HG03354 (cell line): Measurements from ENCODE around the gene PDCD6IP.
A peak's percentile ranks its signal among the peaks of the same experiment; 100 is the strongest.

ENCODE experiments used
- ATAC-seq: cut with Tn5 transposase; IDR thresholded peaks from one replicate; pipeline ENCODE4 v1.9.1; 2021; ENCODE audit warnings: mild to moderate bottlenecking; ENCODE audit not compliant: unreplicated experiment, poor library complexity, severe bottlenecking

The PDCD6IP gene

DNA sequence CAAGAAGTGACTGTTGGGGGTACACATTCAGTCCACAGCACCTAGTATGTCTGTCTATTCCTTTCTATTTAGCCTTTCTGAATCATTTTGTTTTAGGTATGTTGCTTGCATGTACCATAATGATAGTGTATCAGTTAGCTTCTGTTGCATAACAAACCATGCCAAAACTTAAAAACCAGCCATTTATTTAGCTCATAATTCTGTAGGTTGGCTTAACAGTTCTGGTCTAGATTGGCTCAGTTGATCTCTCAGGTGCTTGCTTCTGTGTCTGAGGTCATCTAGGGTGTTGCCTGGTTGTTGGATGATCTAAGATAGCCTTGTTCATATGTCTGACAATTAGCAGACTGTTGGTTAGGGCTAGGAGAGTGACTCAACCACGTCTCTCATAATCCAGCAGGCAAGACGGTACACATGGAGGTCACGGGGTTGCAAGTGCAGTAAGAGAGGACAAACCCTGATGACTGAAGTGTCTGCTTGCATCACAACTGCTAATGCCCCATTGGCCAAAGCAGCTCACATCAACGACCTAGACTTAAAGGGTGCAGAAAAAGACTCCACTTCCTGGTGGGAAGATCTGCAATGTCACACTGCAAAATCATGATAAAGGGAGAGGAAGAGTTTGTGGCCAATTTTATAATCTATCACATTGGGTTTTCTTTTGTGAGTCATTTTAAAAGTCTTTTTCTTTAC lies 6.8 kb upstream of the PDCD6IP start:
- peak; percentile 40 for ATAC-seq

DNA sequence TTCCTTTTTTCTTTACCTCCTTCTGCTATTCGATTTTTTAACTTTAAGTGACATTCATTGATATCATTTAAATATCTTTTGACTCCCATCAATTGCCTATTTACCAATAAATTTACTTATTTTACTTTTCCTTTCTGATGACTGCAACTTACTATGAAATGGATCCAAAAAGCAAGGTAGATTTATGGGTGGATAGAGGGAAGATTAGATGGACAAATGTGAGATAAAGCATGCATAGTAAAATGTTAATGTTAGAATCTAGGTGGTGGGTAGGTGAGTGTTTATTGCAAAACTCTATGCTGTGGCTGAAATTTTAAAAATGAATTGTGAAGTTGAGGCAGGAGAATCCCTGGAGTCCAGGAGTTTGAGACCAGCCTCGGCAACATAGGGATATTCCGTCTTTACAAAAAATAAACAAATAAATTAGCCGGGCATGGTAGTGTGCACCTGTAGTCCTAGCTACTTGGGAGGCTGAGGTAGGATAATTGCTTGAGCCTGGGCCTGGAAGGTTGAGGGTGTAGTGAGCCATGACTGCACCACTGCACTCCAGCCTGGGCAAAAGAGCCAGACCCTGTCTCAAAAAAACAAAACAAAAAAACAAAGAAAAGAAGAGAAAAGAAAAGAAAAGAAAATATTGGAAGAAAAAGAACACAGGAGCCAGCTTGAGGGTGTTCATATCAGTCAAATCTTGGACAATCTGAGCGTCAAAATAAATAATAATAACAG lies 6.1 kb upstream of the PDCD6IP start:
- no peak for ATAC-seq

- no peak for ATAC-seq
Observed at GRCh38 chr3:33795131-33795530, 3.3 kb upstream of the PDCD6IP start.

GRCh38 chr3:33795856-33796536 lies 2.4 kb upstream of the PDCD6IP start:
- no peak for ATAC-seq

GRCh38 chr3:33798113-33798417 lies 365 bp upstream of the PDCD6IP start:
- peak; percentile 56 for ATAC-seq

DNA sequence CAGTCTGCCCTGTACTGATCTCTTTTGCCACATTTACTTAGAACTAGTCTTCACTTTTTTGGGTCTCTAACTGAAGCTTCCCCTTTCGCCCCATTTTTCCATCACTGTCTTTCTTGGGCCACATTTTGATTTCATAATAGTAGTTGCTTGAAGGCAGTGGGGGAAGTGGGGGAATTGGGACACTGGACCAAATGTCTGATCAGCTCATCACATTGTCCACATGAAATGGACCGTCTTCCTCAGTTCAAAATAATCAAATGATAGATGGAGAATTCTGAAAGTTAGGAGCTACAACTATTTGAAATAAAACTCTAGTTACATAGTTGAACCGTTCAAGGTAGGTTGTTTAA lies 747 bp downstream of the PDCD6IP start:
- no peak for ATAC-seq

- ATAC-seq = no peak
Observed at GRCh38 chr3:33803252-33803651, 4.8 kb downstream of the PDCD6IP start.

GRCh38 chr3:33803894-33804526 lies 5.6 kb downstream of the PDCD6IP start:
- no peak for ATAC-seq

GRCh38 chr3:33807191-33807590 lies 8.8 kb downstream of the PDCD6IP start:
- ATAC-seq = no peak

DNA sequence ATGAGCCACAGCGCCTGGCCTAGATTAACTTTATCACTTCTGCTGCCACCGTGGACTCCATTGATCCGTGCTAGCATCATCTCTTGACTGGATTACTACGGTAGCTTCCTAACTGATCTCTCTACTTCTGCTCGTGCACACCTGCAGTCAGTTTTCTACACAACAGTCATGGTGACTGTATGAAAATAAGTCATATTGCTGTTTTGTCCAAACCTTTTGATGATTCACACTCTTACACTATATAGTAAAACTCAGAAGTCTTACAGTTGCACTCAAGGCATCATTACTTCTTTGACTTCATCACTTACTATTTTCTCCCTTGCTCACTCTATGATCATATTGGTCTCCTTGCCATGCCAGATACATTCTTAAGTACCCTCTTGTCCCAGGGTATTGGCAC lies 10.1 kb downstream of the PDCD6IP start:
- ATAC-seq = no peak

DNA sequence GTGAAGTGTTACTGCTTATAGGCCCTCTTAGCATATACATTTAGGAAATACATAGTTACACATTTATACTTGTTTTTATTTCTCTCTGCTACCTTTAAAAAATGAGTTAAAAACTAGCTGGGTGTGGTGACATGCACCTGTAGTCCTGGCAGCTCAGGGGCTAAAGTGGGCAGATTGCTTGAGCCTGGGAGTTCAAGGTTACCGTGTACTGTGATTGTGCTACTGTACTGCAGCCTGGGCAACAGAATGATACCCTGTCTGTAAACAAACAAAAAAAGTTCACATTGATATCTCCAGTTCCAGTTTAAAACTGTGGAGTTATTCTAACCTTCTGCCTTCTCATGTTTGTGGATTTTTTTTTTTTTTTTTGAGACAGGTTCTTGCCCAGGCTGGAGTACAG lies 12.1 kb downstream of the PDCD6IP start:
- no peak for ATAC-seq

DNA sequence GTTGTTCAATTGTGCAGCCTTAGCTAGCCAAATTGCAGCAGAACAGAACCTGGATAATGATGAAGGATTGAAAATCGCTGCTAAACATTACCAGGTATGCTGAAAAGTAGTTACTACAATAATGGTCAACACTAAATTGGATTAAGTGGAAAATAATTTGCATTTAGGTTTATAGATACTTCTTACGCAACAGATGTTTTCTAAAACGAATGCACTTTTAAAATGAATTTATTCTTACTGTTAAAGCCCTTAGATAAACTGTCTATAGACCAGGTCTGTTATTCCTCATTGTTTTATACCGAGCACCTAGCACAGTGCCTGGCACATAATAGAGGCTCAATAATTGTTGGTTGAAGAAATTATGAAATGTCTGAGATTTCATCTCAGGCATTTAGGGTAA lies 23.6 kb downstream of the PDCD6IP start:
- ATAC-seq = no peak

DNA sequence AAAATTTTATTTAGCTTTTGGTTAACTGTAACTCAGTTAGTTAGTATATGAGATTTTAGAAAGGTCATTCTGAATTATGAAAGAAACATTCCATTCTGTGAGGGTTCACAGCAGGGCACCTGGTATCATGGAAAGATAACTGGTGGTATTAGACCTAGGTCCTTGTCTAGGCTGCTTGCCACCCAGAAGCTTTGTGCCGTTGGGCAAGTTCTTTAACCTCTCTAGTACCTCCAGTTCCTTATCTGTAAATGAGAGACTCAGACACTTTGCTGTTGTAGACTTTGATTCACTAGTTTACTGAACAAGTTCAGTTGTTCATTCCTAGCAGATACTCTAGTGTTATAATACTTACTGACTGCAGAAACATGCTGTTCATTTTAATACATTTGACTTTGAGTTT lies 25.4 kb downstream of the PDCD6IP start:
- no peak for ATAC-seq

- ATAC-seq = no peak
Observed at GRCh38 chr3:33825111-33825510, 26.7 kb downstream of the PDCD6IP start.

- no peak for ATAC-seq
Observed at GRCh38 chr3:33826206-33826605, 27.8 kb downstream of the PDCD6IP start.

DNA sequence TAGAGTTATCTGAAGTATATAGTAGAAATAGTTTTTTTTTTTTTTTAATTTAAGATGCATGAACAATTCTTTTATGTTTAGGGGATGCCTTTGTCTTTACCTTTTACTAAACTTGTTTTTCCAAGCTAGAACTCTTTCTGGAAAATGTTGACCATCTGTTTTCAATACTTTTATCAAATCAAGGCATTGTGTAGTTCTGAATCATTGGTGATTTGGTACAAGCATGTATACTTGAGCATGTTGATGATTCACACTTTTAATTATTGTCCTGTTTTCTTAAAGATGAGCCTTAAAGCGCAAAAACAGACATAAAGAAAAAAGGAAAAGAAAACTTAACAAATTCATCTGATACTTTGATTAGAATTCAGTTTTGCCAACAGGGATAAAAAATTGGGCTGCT lies 28.3 kb downstream of the PDCD6IP start:
- ATAC-seq = no peak

DNA sequence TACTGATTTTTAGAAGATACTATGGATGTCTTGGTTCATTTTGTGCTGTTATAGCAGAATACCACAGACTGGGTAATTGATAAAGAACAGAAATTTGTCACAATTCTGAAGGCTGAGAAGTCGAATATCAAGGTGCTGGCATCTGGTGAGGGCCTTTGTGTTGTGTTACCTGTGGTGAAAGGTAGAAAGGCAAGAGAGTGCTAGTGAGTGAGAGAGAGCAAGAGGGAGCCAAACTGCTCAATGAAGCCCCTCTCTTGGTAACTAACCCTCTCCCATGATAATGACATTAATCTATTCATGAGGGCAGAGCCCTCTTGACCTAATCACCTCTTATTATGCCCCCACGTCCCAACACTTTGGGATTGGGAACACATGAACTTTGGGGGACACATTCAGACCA lies 31.3 kb downstream of the PDCD6IP start:
- no peak for ATAC-seq

GRCh38 chr3:33831053-33831452 lies 32.6 kb downstream of the PDCD6IP start:
- no peak for ATAC-seq

DNA sequence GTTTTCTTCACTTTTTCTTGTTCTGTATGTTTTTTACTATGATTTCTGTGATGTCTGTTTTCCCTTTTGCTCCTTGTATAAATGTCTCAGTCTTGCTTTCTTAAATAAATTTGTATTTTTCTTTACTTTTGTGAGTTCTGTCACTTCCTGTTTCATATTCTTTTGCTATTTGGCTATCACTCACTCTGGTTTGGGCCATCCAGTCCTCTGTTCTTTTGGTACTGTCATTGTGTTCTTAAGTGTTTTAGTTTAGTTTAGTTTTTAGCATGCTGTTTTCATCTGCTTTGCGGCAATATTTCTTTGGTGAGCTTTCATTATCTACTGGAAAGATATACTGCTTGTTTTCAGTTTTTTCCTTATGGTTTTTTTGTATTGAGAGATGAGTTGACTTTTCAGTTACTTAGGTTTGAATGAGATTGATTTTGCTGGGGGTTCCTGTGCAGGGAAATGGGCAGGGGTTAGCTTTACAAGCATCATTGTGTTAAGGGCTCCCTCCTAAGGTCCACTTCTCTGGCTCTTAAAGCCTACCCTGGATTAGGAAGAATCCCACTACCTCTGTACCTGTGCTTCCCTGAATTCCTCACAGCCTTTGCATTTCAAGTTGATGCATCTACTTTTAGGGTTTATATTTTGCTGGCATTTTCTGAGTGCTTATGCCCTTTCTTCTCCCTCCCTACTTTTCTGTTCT lies 35.1 kb downstream of the PDCD6IP start:
- ATAC-seq = peak; percentile 21

- peak; percentile 65 for ATAC-seq
Observed at GRCh38 chr3:33834096-33834453, 35.6 kb downstream of the PDCD6IP start.
